Adrenal gland (tissue), 12 donors: ENCODE data around the gene LCN10. TPM values are rescaled to one million over a fixed set of nuclear protein-coding genes. Genes with fewer than 3 reads are reported as not detected.
"Not testable (repeated sequence)": the region's sequence is repeated elsewhere in the genome, so short reads cannot be mapped to it uniquely, and the experiment has no call there.

Experiments
- DNase-seq, 7 donors: peaks; one replicate each; pipeline ENCODE4 v3.0.0-alpha.2; 2019 to 2020
- H3K27ac ChIP-seq, 5 donors: fragments of 200-600 bp; sonication (generic) in 4 of 5; 1 replicate in 3 of 5; 2 replicates in 2 of 5; pipeline versions ENCODE4 v1.5.1 to v1.8.0; 2016 to 2020; ENCODE audit warnings: mild to moderate bottlenecking in 1 of 5
- H3K27me3 ChIP-seq: fragments of 200-600 bp; 2 replicates; pipeline ENCODE4 v1.8.0; 2021
- H3K36me3 ChIP-seq, 2 donors: fragments of 200-600 bp; replicated peaks in 1 of 2; 1 replicate in 1 of 2; 2 replicates in 1 of 2; pipeline versions ENCODE4 v1.5.1 to v1.8.0; 2018 to 2022
- H3K4me1 ChIP-seq, 2 donors: fragments of 200-600 bp; replicated peaks in 1 of 2; 1 replicate in 1 of 2; 2 replicates in 1 of 2; pipeline versions ENCODE4 v1.5.1 to v1.8.0; 2018 to 2021
- H3K4me3 ChIP-seq, 4 donors: fragments of 200-600 bp; sonication (generic) in 3 of 4; one replicate each; pipeline ENCODE4 v1.5.1; 2016 to 2018
- H3K9me3 ChIP-seq, 3 donors: fragments of 200-600 bp; sonication (generic) in 1 of 3; replicated peaks in 1 of 3; 1 replicate in 2 of 3; 2 replicates in 1 of 3; pipeline versions ENCODE4 v1.5.1 to v1.8.0; 2016 to 2021
- CTCF ChIP-seq, 6 experiments: fragments of 450-650 bp in 4 of 6; fragments of 200-600 bp in 2 of 6; sonication (generic) in 1 of 6; IDR thresholded peaks; 1 replicate in 5 of 6; 2 replicates in 1 of 6; pipeline versions ENCODE4 v1.5.1 to v1.8.0; 2016 to 2021; ENCODE audit warnings: antibody characterized with exemption in 6 of 6, mild to moderate bottlenecking in 2 of 6, moderate library complexity in 1 of 6
- POLR2A ChIP-seq, 2 donors: fragments of 450-650 bp; IDR thresholded peaks; one replicate each; pipeline ENCODE4 v1.6.1; 2017; ENCODE audit warnings: antibody characterized with exemption in 2 of 2, mild to moderate bottlenecking in 2 of 2, moderate library complexity in 1 of 2
- WGBS, 4 donors: extraction: QIAGEN DNeasy Blood & Tissue Kit in 2 of 4; methylation state at CpG; one replicate each; pipeline versions ENCODE4 v1.1.5 to v1.1.7; 2013 to 2017; 5-methylcytosine and 5-hydroxymethylcytosine counted together
- intact Hi-C, 2 donors: fragments of 100-400 bp; cut with DNase I; formaldehyde crosslinking; loops; one replicate each; pipeline versions ENCODE4 v1.14.1 to v1.15.0; 2022 to 2023
- polyA plus RNA-seq, 3 donors: library from polyadenylated mRNA; stranded (reverse); fragments of 200-250 nt in 2 of 3; fragments of 350-450 nt in 1 of 3; fragmentation: Illumina TruSeq in 1 of 3; extraction: RNeasy Lipid Tissue Mini Kit (QIAGEN cat#74804) in 1 of 3; gene quantifications; one replicate each; pipeline ENCODE4 v1.2.3, GENCODE V29; 2013 to 2014
- total RNA-seq, 9 donors: library from RNA; depleted of rRNA in 4 of 9; stranded (reverse); fragments of >200 nt in 4 of 9; fragments of 120-200 nt in 1 of 9; fragmentation: NEBNext Ultra II Directional in 1 of 9; extraction: Animal tissue kit (Norgen Biotek cat#: 25700) in 1 of 9; gene quantifications; one replicate each; pipeline versions ENCODE4 v1.1.0 to v1.2.4, GENCODE V29; 2013 to 2023
- donor health status: healthy with polysubstance abuse.
- donor health status: Bipolar disorder and iron deficiency.
- donor health status: DM: yes; HTN: yes; CAD: no.
- donor health status: DM: no; HTN: no; CAD: no.
- donor health status: DM: no; HTN: no; CAD: no.
- donor health status: DM: yes; HTN: yes; CAD: no.

The LCN10 gene
- total and polyA plus RNA-seq, 12 donors: 0.11 to 9.5 (median 0.84) TPM; not detected in 6

- Histone ChIP-seq H3K27ac (no peak overlapping the region), H3K4me1 (peaks cover 0 to 4% of the 10 kb centered on the region in 2 donors), H3K27me3 (peaks cover 3% of the 10 kb centered on the region), H3K4me3 (no peak overlapping the region), H3K36me3 (no peaks in the 10 kb centered on the region), H3K9me3 (no peaks in the 10 kb centered on the region)
- DNase-seq: no peak
- WGBS, 4 donors: 87 to 89% (median 88%) methylated on average over 19 to 22 of the region's 22 CpGs
- intact Hi-C loops: no loop called here
- TF ChIP-seq CTCF (IDR thresholded peaks at IDR 0.05) (no peak), POLR2A (IDR thresholded peaks at IDR 0.05) (no peak)
These were observed 34.8 kb downstream of the LCN10 start for GRCh38 chr9:136707849-136708517.

- TF ChIP-seq POLR2A (IDR thresholded peaks at IDR 0.05) (no peak), CTCF (IDR thresholded peaks at IDR 0.05) (no peak)
- H3K4me3 ChIP-seq: no peak overlapping the region
- no peak overlapping the region for H3K27ac ChIP-seq
- no peaks in the 10 kb centered on the region for H3K9me3 ChIP-seq
- WGBS, 4 donors: 90 to 93% (median 92%) methylated on average over 6 to 7 of the region's 7 CpGs
- intact Hi-C loops: no loop called here
- H3K27me3 ChIP-seq: no peaks in the 10 kb centered on the region
- no peak for DNase-seq
- no peaks in the 10 kb centered on the region for H3K36me3 ChIP-seq
- peaks cover 0 to 4% of the 10 kb centered on the region in 2 donors for H3K4me1 ChIP-seq
These were observed 35.7 kb downstream of the LCN10 start for GRCh38 chr9:136707011-136707410.

GRCh38 chr9:136705564-136705963 lies 37.2 kb downstream of the LCN10 start:
- Histone ChIP-seq H3K27ac (no peak overlapping the region), H3K4me3 (no peak overlapping the region), H3K36me3 (no peaks in the 10 kb centered on the region), H3K27me3 (peaks cover 4% of the 10 kb centered on the region), H3K4me1 (no peaks in the 10 kb centered on the region), H3K9me3 (no peaks in the 10 kb centered on the region)
- TF ChIP-seq POLR2A (IDR thresholded peaks at IDR 0.05): no peak
- 61 to 71% (median 66%) methylated on average over 5 to 7 of the region's 7 CpGs for WGBS, 4 donors
- no peak for DNase-seq
- intact Hi-C loops: no loop called here

GRCh38 chr9:136704741-136705140 lies 38.0 kb downstream of the LCN10 start:
- H3K27ac ChIP-seq, H3K4me1 ChIP-seq, H3K36me3 ChIP-seq, DNase-seq, H3K9me3 ChIP-seq, intact Hi-C loops, H3K4me3 ChIP-seq: not testable (repeated sequence)
- peaks cover 10% of the 10 kb centered on the region for H3K27me3 ChIP-seq
- 84 to 94% (median 87%) methylated on average over 8 of the region's 8 CpGs for WGBS, 4 donors

- TF ChIP-seq CTCF (IDR thresholded peaks at IDR 0.05) (no peak), POLR2A (IDR thresholded peaks at IDR 0.05) (no peak)
- H3K9me3 ChIP-seq: no peaks in the 10 kb centered on the region
- H3K36me3 ChIP-seq: no peaks in the 10 kb centered on the region
- H3K27me3 ChIP-seq: peaks cover 13% of the 10 kb centered on the region
- H3K4me1 ChIP-seq: no peaks in the 10 kb centered on the region
- no peak overlapping the region for H3K27ac ChIP-seq
- no peak for DNase-seq
- WGBS, 4 donors: 62 to 79% (median 77%) methylated on average over 12 of the region's 12 CpGs
- H3K4me3 ChIP-seq: no peak overlapping the region
- intact Hi-C loops: no loop called here
These were observed 39.4 kb downstream of the LCN10 start for GRCh38 chr9:136703276-136703860.
